AG10803 (cell line): ENCODE results near the gene HERPUD1.

Experiments
- DNase-seq: peaks from one replicate; pipeline ENCODE4 v3.0.0; 2010; ENCODE audit warnings: low read depth
- H3K4me3 ChIP-seq: 2 replicates; pipeline ENCODE4 v1.5.1; 2011; ENCODE audit warnings: mild to moderate bottlenecking, low read length, control low read depth
- TF ChIP-seq, protein P1 (sequence below): conservative IDR thresholded peaks from 2 replicates; pipeline ENCODE4 v1.5.1; 2011; ENCODE audit warnings: mild to moderate bottlenecking, low read length, control low read depth, inconsistent platforms

HERPUD1 gene

DNA sequence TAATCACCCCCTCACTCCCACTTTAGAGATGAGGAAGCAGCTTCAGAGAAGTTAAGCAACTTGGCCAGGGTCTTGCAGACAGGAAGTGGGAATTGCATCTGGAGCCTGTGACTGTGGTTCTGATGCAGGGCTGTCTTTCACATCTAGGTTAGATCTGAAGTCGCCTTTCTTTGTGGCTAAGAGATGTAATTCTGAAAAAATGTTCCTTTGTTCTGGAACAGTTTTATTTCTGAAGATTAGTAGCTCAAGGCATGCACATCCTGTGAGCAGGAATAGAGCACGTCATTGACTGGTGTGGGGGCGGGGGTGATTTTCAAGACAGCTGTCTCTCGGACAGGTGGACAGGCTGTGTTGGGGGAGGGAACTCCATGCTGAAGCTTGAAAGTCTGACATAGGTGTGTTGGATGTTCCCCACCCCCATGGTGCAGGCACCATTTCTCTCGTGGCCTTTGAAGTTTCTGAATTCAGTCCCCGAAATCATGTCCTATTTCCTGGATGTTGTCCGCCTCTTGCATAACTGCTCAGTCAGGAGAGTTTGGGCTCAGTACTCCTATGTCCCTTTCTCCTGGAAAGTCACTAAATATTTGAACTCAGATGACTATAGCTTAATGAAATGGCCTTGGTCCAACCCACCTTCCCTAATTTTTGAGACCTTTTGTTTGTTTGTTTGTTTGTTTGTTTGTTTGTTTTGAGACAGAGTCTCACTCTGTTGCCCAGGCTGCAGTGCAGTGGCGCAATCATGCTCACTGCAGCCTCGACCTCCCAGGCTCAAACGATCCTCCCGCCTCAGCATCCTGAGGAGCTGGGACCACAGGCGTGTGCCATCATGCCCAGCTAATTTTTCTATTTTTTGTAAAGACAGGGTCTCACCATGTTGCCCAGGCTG is 21.0 kb upstream of the HERPUD1 start:
- H3K4me3 ChIP-seq = no peak overlapping the region
- peak; percentile 98 for DNase-seq
- TF ChIP-seq, protein P1, sequence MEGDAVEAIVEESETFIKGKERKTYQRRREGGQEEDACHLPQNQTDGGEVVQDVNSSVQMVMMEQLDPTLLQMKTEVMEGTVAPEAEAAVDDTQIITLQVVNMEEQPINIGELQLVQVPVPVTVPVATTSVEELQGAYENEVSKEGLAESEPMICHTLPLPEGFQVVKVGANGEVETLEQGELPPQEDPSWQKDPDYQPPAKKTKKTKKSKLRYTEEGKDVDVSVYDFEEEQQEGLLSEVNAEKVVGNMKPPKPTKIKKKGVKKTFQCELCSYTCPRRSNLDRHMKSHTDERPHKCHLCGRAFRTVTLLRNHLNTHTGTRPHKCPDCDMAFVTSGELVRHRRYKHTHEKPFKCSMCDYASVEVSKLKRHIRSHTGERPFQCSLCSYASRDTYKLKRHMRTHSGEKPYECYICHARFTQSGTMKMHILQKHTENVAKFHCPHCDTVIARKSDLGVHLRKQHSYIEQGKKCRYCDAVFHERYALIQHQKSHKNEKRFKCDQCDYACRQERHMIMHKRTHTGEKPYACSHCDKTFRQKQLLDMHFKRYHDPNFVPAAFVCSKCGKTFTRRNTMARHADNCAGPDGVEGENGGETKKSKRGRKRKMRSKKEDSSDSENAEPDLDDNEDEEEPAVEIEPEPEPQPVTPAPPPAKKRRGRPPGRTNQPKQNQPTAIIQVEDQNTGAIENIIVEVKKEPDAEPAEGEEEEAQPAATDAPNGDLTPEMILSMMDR = no peak

DNA sequence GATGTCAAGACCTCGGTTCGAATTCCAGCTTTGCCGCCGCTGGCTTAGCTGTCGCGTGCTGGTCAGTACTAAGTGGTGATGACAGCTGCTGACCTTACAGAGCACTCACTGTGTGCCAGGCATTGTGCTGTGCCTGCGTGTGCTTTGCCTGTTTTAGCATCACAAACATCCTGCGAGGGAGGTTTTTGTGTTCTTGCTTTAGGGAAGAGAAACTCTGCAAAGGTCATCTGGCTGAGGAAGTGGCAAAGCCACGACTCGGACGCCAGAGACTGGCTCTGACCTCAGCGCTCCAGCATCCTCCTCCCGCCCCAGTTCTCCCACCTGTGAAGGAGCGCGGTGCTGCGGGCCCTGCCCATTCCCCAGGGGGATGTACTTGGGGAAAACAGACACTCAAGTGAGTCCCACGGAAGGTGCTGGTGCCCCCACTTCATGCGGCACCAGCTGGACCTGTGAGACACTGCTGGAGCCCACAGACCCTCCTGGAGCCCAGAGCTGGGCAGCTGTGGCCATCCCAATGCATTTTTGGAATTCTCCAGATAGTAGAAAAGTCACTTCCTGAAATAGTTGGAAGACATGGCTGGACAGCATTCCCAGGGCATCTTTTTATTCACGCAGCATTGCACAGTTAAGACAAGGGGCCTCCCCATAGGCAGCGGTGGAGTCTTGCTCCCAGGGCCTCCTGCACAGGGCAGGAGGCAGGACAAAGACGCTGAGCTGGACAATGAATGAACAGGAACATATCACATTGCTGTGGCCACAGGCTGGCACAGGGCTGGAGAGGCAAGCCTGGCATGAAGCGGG is 20.0 kb upstream of the HERPUD1 start:
- peak; percentile 78 for DNase-seq
- TF ChIP-seq, protein P1 = no peak
- no peak overlapping the region for H3K4me3 ChIP-seq

DNA sequence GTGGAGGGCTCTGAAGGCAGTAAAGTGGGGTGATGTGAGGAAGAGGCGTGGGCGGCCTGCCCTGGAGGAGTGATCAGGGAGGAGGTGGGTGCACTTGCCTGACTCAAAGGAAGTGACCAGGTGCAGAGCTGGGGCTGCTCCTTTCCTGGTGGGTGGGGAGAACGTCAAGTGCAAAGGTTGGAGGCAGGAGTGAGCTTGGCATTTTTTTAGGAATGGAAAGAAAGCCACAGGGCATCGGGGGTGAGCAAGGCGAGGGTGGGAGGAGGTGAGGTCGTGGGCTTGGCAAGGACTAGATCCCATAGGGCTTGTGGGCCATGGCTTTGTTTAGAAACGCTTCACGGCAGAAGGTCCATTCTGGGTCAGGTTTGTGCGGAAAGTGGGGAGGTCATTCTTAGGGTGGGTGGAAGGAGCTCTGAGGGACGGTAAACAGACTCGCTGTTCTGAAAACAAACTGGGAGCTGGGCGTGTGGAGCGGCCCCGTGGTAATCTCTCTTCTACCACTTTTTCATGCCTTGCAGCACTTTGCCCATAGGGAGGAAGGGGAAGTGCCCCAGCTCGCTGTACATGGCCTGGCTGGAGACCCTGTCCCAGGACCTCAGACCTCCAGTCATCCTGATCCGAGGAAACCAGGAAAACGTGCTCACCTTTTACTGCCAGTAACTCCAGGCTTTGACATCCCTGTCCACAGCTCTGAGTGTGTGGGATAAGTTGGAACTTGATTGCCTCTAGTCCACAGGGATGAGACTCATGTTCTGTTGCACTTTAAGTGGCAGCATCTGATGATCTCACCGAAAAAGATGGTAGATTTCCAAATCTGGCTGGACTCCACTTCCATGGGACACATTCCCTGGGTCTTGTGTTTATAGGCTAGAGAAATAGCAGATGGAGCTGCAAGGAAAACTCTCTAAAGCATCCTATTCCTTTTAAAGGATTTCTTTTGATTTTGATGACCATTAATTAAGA is 18.9 kb upstream of the HERPUD1 start:
- TF ChIP-seq, protein P1 = no peak
- H3K4me3 ChIP-seq = no peak overlapping the region
- DNase-seq = peak; percentile 95

DNA sequence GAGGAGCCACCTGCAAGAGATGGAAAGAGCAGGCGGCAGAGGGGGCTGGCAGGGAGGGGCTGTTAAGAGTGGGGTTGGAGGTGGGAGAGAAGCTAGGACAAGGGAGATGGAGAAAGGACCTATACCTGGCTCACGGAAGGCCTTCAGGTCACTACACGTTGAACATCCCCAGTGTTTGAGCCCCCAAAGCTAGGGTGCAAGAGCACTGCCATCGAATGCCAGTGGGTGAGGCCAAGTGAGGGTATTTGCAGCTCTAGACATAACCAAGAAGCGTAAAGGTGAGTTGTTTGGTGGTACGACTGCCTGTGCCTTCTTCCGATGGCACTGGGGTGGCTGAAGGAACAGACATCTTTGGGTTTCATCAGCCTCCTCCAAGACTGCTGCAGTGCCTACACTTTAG is 17.0 kb upstream of the HERPUD1 start:
- TF ChIP-seq, protein P1 = no peak
- no peak overlapping the region for H3K4me3 ChIP-seq
- DNase-seq = no peak

DNA sequence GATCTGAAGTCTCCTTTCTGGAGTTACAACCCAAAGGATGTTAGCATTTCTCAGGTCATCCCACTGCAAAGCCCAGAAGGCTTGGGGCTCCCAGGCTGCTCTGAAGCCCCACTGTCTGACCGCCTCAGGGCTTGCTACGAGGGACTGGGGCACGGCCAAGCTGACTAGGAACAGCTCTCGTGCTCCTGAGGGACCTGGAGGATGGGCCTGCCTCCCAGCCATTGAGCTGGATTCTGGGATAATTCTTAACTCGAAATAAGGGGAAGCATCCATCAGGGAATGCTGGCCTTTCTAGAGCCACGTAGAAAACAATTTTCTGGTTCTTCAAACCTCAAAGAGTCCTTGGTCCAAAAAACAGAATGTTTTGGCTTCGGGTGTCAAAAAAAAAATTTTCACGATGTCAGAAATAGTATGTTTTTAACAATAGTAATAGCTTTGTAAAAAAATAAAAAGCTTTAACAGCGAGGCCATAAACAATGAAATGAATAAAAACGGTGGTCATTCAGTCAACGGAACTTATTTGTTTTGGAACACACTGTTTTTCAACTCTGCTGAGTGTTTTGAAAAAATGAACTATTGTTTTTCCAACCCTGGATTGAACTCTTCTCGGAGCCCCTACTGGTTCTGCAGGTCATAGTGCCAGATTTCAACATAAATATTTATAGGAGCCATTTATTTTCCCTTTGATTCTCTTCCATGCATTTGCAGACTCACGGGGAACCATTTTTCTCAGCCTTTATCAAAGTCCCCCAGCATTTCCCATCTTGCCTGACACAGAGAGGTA is 16.4 kb upstream of the HERPUD1 start:
- no peak overlapping the region for H3K4me3 ChIP-seq
- TF ChIP-seq, protein P1 = no peak
- DNase-seq = no peak
